Neural progenitor cell (in vitro differentiated cells): ENCODE data around the gene KAT8. TPM values are rescaled to one million over a fixed set of nuclear protein-coding genes. Genes with fewer than 3 reads are reported as not detected.

ENCODE experiments used
- DNase-seq: peaks from one replicate; pipeline ENCODE4 v3.0.0-alpha.2; 2016; ENCODE audit warnings: low spot score
- H2AFZ ChIP-seq: fragments of 200-600 bp; sonication (generic); replicated peaks from 2 replicates; pipeline ENCODE4 v1.6.1; 2016; ENCODE audit warnings: antibody characterized with exemption
- H3F3A ChIP-seq: fragments of 200-600 bp; sonication (generic); 2 replicates; pipeline ENCODE4 v1.6.1; 2016; ENCODE audit warnings: antibody characterized with exemption, low read depth
- H3K27ac ChIP-seq: fragments of 200-600 bp; sonication (generic); 2 replicates; pipeline ENCODE4 v1.5.1; 2016; ENCODE audit warnings: mild to moderate bottlenecking
- H3K27me3 ChIP-seq: fragments of 200-600 bp; sonication (generic); 2 replicates; pipeline ENCODE4 v1.6.1; 2016; ENCODE audit warnings: mild to moderate bottlenecking, moderate library complexity
- H3K36me3 ChIP-seq: fragments of 200-600 bp; sonication (generic); 2 replicates; pipeline ENCODE4 v1.5.1; 2016
- H3K4me1 ChIP-seq: fragments of 200-600 bp; sonication (generic); 2 replicates; pipeline ENCODE4 v1.6.1; 2016; ENCODE audit warnings: mixed run types
- H3K4me2 ChIP-seq: fragments of 200-600 bp; sonication (generic); 2 replicates; pipeline ENCODE4 v1.6.1; 2016
- H3K4me3 ChIP-seq: fragments of 200-600 bp; sonication (generic); 2 replicates; pipeline ENCODE4 v1.5.1; 2016
- H3K79me2 ChIP-seq: fragments of 200-600 bp; sonication (generic); 2 replicates; pipeline ENCODE4 v1.6.1; 2016; ENCODE audit warnings: low read depth
- H3K9ac ChIP-seq: fragments of 200-600 bp; sonication (generic); 2 replicates; pipeline ENCODE4 v1.6.1; 2016
- H3K9me3 ChIP-seq: fragments of 200-600 bp; sonication (generic); 2 replicates; pipeline ENCODE4 v1.5.1; 2016; ENCODE audit warnings: low read depth
- H4K20me1 ChIP-seq: fragments of 200-600 bp; sonication (generic); 2 replicates; pipeline ENCODE4 v1.6.1; 2016; ENCODE audit warnings: low read depth
- H3K27ac Mint-ChIP-seq: 3 replicates; pipeline ENCODE4 v1.8.0; 2021; ENCODE audit warnings: mixed read lengths
- H3K27me3 Mint-ChIP-seq: 2 replicates; pipeline ENCODE4 v1.8.0; 2022; ENCODE audit warnings: low read depth, mild to moderate bottlenecking, inconsistent platforms, moderate library complexity, mixed read lengths; ENCODE audit not compliant: insufficient read depth
- H3K36me3 Mint-ChIP-seq: 3 replicates; pipeline ENCODE4 v1.8.0; 2021; ENCODE audit warnings: mixed read lengths
- H3K4me1 Mint-ChIP-seq: 3 replicates; pipeline ENCODE4 v1.8.0; 2021; ENCODE audit warnings: mixed read lengths
- H3K4me3 Mint-ChIP-seq: 3 replicates; pipeline ENCODE4 v1.8.0; 2021; ENCODE audit warnings: mild to moderate bottlenecking, moderate library complexity, mixed read lengths
- H3K9me3 Mint-ChIP-seq: 3 replicates; pipeline ENCODE4 v1.8.0; 2020; ENCODE audit warnings: mixed read lengths
- EZH2 ChIP-seq: fragments of 200-600 bp; sonication (generic); IDR thresholded peaks from 2 replicates; pipeline ENCODE4 v1.6.1; 2017; ENCODE audit warnings: antibody characterized with exemption, mild to moderate bottlenecking, moderate library complexity
- EZH2phosphoT487 ChIP-seq: fragments of 200-600 bp; sonication (generic); IDR thresholded peaks from 2 replicates; pipeline ENCODE4 v1.6.1; 2017; ENCODE audit warnings: antibody characterized with exemption
- total RNA-seq: library from RNA; depleted of rRNA; stranded (reverse); fragments of >200 nt; gene quantifications from 2 replicates; pipeline ENCODE4 v1.2.3, GENCODE V29; 2015; ENCODE audit warnings: low replicate concordance
- TF ChIP-seq, protein P1 (sequence below): fragments of 200-600 bp; sonication (generic); IDR thresholded peaks from 2 replicates; pipeline ENCODE4 v1.5.1; 2017; ENCODE audit warnings: antibody characterized with exemption, mild to moderate bottlenecking

The KAT8 gene
- total RNA-seq, 1 donor from 2014 or later: 59.7 TPM

- no peak for DNase-seq
- no peaks in the 10 kb centered on the region for H3K36me3 ChIP-seq
- H3K4me1 ChIP-seq: no peaks in the 10 kb centered on the region
- no peak overlapping the region for H2AFZ ChIP-seq
- TF ChIP-seq, protein P1, sequence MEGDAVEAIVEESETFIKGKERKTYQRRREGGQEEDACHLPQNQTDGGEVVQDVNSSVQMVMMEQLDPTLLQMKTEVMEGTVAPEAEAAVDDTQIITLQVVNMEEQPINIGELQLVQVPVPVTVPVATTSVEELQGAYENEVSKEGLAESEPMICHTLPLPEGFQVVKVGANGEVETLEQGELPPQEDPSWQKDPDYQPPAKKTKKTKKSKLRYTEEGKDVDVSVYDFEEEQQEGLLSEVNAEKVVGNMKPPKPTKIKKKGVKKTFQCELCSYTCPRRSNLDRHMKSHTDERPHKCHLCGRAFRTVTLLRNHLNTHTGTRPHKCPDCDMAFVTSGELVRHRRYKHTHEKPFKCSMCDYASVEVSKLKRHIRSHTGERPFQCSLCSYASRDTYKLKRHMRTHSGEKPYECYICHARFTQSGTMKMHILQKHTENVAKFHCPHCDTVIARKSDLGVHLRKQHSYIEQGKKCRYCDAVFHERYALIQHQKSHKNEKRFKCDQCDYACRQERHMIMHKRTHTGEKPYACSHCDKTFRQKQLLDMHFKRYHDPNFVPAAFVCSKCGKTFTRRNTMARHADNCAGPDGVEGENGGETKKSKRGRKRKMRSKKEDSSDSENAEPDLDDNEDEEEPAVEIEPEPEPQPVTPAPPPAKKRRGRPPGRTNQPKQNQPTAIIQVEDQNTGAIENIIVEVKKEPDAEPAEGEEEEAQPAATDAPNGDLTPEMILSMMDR: no peak
- TF ChIP-seq EZH2 (no peak), EZH2phosphoT487 (no peak)
- no peak overlapping the region for H3K4me3 ChIP-seq
- peaks cover 12% of the 10 kb centered on the region for H3K27me3 Mint-ChIP-seq
- H3F3A ChIP-seq: no peaks in the 10 kb centered on the region
- no peaks in the 10 kb centered on the region for H3K9me3 Mint-ChIP-seq
- H4K20me1 ChIP-seq: peaks cover 40% of the 10 kb centered on the region
- H3K36me3 Mint-ChIP-seq: peaks cover 9% of the 10 kb centered on the region
- no peak overlapping the region for H3K9ac ChIP-seq
- H3K79me2 ChIP-seq: peaks cover 6% of the 10 kb centered on the region
- H3K4me1 Mint-ChIP-seq: peaks cover 3% of the 10 kb centered on the region
- no peaks in the 10 kb centered on the region for H3K9me3 ChIP-seq
- no peak overlapping the region for H3K27ac Mint-ChIP-seq
- no peak overlapping the region for H3K27ac ChIP-seq
- no peak overlapping the region for H3K4me2 ChIP-seq
- H3K4me3 Mint-ChIP-seq: no peak overlapping the region
- no peaks in the 10 kb centered on the region for H3K27me3 ChIP-seq
Observed at GRCh38 chr16:31086629-31086906, 30.9 kb upstream of the KAT8 start.

- no peak overlapping the region for H2AFZ ChIP-seq
- H3F3A ChIP-seq: no peaks in the 10 kb centered on the region
- Mint-ChIP-seq H3K4me3 (no peak overlapping the region), H3K9me3 (no peaks in the 10 kb centered on the region), H3K36me3 (peaks cover 7% of the 10 kb centered on the region), H3K27me3 (peaks cover 5% of the 10 kb centered on the region), H3K4me1 (no peaks in the 10 kb centered on the region), H3K27ac (no peak overlapping the region)
- H3K79me2 ChIP-seq: peaks cover 13% of the 10 kb centered on the region
- no peaks in the 10 kb centered on the region for H3K9me3 ChIP-seq
- H3K4me1 ChIP-seq: no peaks in the 10 kb centered on the region
- no peak for DNase-seq
- peaks cover 36% of the 10 kb centered on the region for H4K20me1 ChIP-seq
- H3K36me3 ChIP-seq: no peaks in the 10 kb centered on the region
- no peaks in the 10 kb centered on the region for H3K27me3 ChIP-seq
- no peak overlapping the region for H3K4me2 ChIP-seq
- H3K9ac ChIP-seq: no peak overlapping the region
- TF ChIP-seq EZH2phosphoT487 (no peak), EZH2 (no peak)
- TF ChIP-seq, protein P1: no peak
- H3K27ac ChIP-seq: no peak overlapping the region
- H3K4me3 ChIP-seq: no peak overlapping the region
Observed at GRCh38 chr16:31087481-31087880, 30.0 kb upstream of the KAT8 start.

DNA sequence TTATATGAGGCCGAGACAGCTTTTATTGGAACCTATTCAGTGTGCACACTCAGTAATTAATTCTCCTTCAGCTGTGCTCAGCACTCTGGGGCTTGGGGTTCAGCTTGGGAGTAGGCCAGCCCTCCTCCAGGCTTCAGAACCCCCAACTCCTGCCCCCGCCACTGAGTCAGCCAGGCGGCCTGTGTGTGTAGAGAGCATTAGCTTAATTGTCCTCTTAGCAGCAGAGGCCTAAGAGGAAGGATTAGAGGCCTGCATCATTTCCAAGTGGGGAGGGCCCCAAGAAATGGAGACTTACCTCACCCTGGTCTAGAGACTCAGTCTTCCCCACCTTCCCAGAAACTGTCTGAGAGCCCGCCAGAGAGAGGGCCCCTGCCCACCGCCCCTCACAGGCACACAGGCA is 29.5 kb upstream of the KAT8 start:
- Histone ChIP-seq H2AFZ (no peak overlapping the region), H3K27ac (no peak overlapping the region), H3K4me1 (peaks cover 3% of the 10 kb centered on the region), H3K36me3 (no peaks in the 10 kb centered on the region), H3K4me2 (no peak overlapping the region), H3K4me3 (no peak overlapping the region), H3K9ac (no peak overlapping the region), H4K20me1 (peaks cover 36% of the 10 kb centered on the region), H3K27me3 (no peaks in the 10 kb centered on the region), H3F3A (peaks cover 3% of the 10 kb centered on the region), H3K79me2 (peaks cover 18% of the 10 kb centered on the region), H3K9me3 (no peaks in the 10 kb centered on the region)
- H3K27me3 Mint-ChIP-seq: peaks cover 5% of the 10 kb centered on the region
- no peaks in the 10 kb centered on the region for H3K9me3 Mint-ChIP-seq
- peaks cover 7% of the 10 kb centered on the region for H3K36me3 Mint-ChIP-seq
- H3K4me3 Mint-ChIP-seq: no peak overlapping the region
- TF ChIP-seq, protein P1: no peak
- no peak for TF ChIP-seq EZH2phosphoT487
- TF ChIP-seq EZH2: no peak
- H3K27ac Mint-ChIP-seq: no peak overlapping the region
- no peak for DNase-seq
- peaks cover 5% of the 10 kb centered on the region for H3K4me1 Mint-ChIP-seq
